ENCODE results near the gene TMC5.

Gene TMC5

DNA sequence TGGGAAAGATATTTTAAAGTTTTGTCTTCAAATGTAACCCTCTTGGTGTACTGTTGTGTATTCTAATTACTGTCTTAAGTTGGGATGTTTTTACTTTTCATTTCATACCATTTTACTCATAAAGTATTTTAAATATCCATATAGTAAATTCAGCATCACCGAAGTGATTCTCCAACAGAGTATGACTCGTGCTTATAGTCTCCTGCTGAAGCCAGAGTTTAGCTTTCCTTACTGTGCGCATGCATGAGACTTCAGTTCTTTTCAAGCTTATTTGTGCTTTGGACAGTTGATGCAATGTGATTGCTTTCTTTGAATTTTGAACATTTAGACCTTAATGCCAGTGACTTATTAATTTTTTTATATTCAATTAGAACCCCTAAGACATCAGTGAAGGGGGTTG is 130.5 kb downstream of the TMC5 start:
- no peak for DNase-seq

Measured in fibroblast of skin of scalp (primary cell).